Body of pancreas (tissue), 4 donors: ENCODE measurements around the gene ANG. TPM values are rescaled to one million over a fixed set of nuclear protein-coding genes. Genes with fewer than 3 reads are reported as not detected.

ENCODE experiments used
- ATAC-seq: fragments of 150-250 bp; one replicate; pipeline ENCODE4 v1.9.1; 2016
- DNase-seq, 4 donors: peaks; one replicate each; pipeline ENCODE4 v3.0.0-alpha.2; 2019
- H3K27ac ChIP-seq, 4 donors: fragments of 200-600 bp; sonication (generic); 1 replicate in 3 of 4; 2 replicates in 1 of 4; pipeline versions ENCODE4 v1.5.1 to v1.6.1; 2016 to 2019; ENCODE audit warnings: mild to moderate bottlenecking in 1 of 4, mixed read lengths in 1 of 4, moderate library complexity in 1 of 4
- H3K27me3 ChIP-seq, 2 donors: fragments of 200-600 bp; sonication (generic); one replicate each; pipeline ENCODE4 v1.6.0; 2016; ENCODE audit warnings: mild to moderate bottlenecking in 1 of 2
- H3K36me3 ChIP-seq, 2 donors: fragments of 200-600 bp; sonication (generic); replicated peaks in 1 of 2; 2 replicates each; pipeline ENCODE4 v1.5.1; 2016; ENCODE audit warnings: low read depth in 2 of 2; ENCODE audit not compliant: insufficient read depth in 1 of 2
- H3K4me1 ChIP-seq: fragments of 200-600 bp; sonication (generic); one replicate; pipeline ENCODE4 v1.6.0; 2016
- H3K4me3 ChIP-seq, 2 donors: fragments of 200-600 bp; sonication (generic); 1 replicate in 1 of 2; 2 replicates in 1 of 2; pipeline ENCODE4 v1.5.1; 2016 to 2019
- H3K9me3 ChIP-seq, 3 donors: fragments of 200-600 bp; sonication (generic); 1 replicate in 2 of 3; 2 replicates in 1 of 3; pipeline ENCODE4 v1.5.1; 2016
- POLR2A ChIP-seq, 3 donors: fragments of 450-650 bp; IDR thresholded peaks; one replicate each; pipeline ENCODE4 v1.6.1; 2016; ENCODE audit warnings: antibody characterized with exemption in 3 of 3, mild to moderate bottlenecking in 2 of 3
- WGBS, 2 donors: methylation state at CpG; one replicate each; pipeline ENCODE4 v1.1.5; 2017; 5-methylcytosine and 5-hydroxymethylcytosine counted together
- intact Hi-C: fragments of 100-400 bp; cut with DNase I; formaldehyde crosslinking; loops from one replicate; pipeline ENCODE4 v1.15.1; 2023
- total RNA-seq, 2 donors: library from RNA; depleted of rRNA; stranded (reverse); fragments of >200 nt; gene quantifications; one replicate each; pipeline ENCODE4 v1.1.0, GENCODE V29; 2016
- TF ChIP-seq, protein P1 (sequence below), 7 experiments: fragments of 450-650 bp in 4 of 7; fragments of 200-600 bp in 3 of 7; sonication (generic) in 3 of 7; IDR thresholded peaks; one replicate each; pipeline ENCODE4 v1.5.1; 2016 to 2019; ENCODE audit warnings: antibody characterized with exemption in 7 of 7

The ANG gene
- total RNA-seq, 2 donors from 2014 or later, result 24.1 to 28.0 TPM

DNA sequence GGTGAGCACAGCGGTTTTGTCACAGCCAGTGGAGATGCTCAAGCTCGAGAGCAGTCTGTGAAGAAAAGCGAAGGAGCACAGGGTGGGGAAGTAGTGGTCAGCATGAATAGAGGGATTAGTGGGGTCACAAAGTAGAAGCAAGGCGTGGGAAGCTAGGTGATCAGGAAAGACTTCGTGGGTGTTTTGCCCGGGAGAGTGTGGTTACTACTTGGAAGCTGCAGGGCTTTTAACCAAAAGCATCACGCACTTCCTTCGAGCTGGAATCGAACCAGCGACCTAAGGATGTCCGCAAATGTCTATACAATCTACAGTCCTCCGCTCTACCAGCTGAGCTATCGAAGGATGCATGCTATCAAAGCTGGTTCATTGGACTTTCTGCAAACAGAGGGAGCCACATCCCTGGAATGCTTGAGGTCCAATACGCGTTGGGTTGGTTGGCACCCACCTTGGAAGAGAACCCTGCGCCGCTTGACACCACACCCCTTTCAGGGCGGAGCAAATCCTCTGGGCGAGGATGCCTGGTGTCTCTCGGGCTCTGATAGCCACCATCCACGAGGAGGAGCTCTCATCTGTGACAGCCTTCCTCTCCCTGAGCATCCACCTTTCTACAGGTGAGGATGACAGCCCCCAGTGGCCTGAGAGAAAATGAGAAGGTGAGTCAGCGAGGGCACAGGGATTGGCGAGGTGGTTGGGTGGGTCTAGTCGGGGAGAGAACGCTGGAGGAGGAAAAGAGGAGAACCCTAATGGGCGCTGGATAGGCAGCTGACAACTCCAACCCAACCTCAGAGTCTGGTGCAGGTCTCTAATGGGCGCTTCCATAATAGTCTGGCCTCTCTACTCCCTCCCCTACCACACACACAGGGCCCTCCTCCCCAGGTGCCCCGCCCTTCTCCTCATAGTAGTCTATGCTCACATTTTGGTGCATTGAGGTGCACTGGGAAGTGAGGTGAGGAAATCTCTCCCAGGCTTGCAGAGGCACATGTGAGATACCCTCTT, 31.1 kb upstream of the ANG start:
- intact Hi-C loops, result no loop called here
- Histone ChIP-seq H3K27ac (no peak overlapping the region), H3K27me3 (peaks cover 0 to 20% of the 10 kb centered on the region in 2 donors), H3K9me3 (no peaks in the 10 kb centered on the region), H3K4me1 (peaks cover 7% of the 10 kb centered on the region), H3K36me3 (no peaks in the 10 kb centered on the region), H3K4me3 (no peak overlapping the region)
- no peak for TF ChIP-seq POLR2A (IDR thresholded peaks at IDR 0.05)
- TF ChIP-seq, protein P1, sequence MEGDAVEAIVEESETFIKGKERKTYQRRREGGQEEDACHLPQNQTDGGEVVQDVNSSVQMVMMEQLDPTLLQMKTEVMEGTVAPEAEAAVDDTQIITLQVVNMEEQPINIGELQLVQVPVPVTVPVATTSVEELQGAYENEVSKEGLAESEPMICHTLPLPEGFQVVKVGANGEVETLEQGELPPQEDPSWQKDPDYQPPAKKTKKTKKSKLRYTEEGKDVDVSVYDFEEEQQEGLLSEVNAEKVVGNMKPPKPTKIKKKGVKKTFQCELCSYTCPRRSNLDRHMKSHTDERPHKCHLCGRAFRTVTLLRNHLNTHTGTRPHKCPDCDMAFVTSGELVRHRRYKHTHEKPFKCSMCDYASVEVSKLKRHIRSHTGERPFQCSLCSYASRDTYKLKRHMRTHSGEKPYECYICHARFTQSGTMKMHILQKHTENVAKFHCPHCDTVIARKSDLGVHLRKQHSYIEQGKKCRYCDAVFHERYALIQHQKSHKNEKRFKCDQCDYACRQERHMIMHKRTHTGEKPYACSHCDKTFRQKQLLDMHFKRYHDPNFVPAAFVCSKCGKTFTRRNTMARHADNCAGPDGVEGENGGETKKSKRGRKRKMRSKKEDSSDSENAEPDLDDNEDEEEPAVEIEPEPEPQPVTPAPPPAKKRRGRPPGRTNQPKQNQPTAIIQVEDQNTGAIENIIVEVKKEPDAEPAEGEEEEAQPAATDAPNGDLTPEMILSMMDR (IDR thresholded peaks at IDR 0.05), result peak in 1 of 7 experiments; percentile 16
- WGBS, 2 donors, result 19 to 30% methylated on average over 24 to 28 of the region's 28 CpGs
- DNase-seq, result no peak
- no peak for ATAC-seq

DNA sequence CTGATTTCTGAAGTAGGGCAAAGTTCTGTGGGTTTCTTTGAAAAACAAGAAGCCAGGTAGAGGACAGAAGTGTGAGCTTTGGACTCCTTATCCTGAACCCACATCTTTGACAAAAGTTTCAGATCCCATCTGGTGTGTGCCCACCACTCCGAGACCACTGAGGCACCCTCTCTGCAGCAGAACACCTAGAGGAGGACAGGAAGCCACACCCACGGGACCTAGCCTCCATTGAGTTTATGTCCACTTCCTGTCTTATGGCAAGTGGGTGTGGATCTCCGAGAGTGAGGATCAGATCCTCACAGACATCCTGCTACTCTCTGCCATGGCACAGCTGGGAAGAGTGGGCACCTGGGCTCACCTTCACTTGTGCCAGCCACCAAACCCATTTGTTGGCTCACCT, 30.3 kb upstream of the ANG start:
- intact Hi-C loops, result no loop called here
- no peaks in the 10 kb centered on the region for H3K36me3 ChIP-seq
- ATAC-seq, result no peak
- 69 to 76% methylated on average over 3 of the region's 3 CpGs for WGBS, 2 donors
- H3K4me3 ChIP-seq, result no peak overlapping the region
- H3K27ac ChIP-seq, result no peak overlapping the region
- H3K4me1 ChIP-seq, result peaks cover 9% of the 10 kb centered on the region
- DNase-seq, result no peak
- H3K27me3 ChIP-seq, result peaks cover 0 to 14% of the 10 kb centered on the region in 2 donors
- TF ChIP-seq, protein P1 (IDR thresholded peaks at IDR 0.05), result no peak
- TF ChIP-seq POLR2A (IDR thresholded peaks at IDR 0.05), result no peak
- H3K9me3 ChIP-seq, result no peaks in the 10 kb centered on the region

DNA sequence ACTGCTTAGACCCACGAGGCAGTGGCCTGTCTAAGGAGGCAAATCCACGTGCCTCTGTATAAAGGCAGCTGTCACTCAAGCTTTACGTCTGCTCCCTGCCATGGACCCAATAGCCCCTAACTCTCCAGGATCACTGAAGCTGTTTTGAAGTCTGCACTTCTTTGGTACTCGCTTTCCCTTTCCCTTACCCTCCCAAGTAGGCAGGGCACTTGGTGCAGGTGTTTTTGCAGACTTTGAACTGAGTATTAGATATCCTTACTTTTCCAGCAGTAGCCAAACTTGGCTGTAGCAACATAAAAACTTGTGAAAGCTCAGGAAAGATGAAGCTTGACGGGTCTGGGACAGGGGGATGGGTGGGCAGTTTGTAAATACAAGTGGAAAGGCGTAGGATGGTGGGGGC, 29.2 kb upstream of the ANG start:
- H3K27ac ChIP-seq, result no peak overlapping the region
- TF ChIP-seq, protein P1 (IDR thresholded peaks at IDR 0.05), result no peak
- TF ChIP-seq POLR2A (IDR thresholded peaks at IDR 0.05), result no peak
- no peaks in the 10 kb centered on the region for H3K9me3 ChIP-seq
- no peak overlapping the region for H3K4me3 ChIP-seq
- H3K27me3 ChIP-seq, result peaks cover 0 to 5% of the 10 kb centered on the region in 2 donors
- intact Hi-C loops, result no loop called here
- no peaks in the 10 kb centered on the region for H3K36me3 ChIP-seq
- DNase-seq, result no peak
- peaks cover 11% of the 10 kb centered on the region for H3K4me1 ChIP-seq
- WGBS, 2 donors, result 62 to 79% methylated on average over 6 of the region's 6 CpGs
- no peak for ATAC-seq

DNA sequence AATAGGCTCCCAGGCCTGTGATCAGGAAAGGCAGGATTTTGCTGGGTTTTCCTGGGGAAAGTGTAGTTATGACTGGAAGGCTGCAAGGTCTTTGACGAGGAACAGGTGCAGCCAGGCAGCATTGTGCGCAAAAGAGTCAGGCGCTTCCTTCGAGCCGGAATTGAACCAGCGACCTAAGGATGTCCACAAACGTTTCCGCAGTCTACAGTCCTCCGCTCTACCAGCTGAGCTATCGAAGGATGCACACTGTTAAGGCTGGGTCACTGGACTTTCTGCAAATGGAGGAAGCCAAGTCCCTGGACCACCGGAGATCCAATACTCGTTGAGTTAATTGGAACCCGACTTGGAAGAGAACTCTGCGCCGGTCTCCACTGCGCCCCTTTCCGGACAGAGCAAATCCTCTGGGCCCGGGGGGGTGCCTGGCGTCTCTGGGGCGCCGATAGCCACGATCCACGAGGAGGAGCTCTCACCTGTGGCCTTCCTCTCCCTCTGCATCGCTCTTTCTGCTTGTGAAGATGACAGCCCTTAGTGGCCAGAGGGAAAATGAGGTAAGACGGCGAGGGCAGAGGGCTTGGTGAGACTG, 28.7 kb upstream of the ANG start:
- no peaks in the 10 kb centered on the region for H3K9me3 ChIP-seq
- no peak overlapping the region for H3K27ac ChIP-seq
- peaks cover 11% of the 10 kb centered on the region for H3K4me1 ChIP-seq
- no peak overlapping the region for H3K4me3 ChIP-seq
- WGBS, 2 donors, result 44 to 52% methylated on average over 24 to 26 of the region's 26 CpGs
- intact Hi-C loops, result no loop called here
- ATAC-seq (no peak), DNase-seq (no peak)
- H3K27me3 ChIP-seq, result peaks cover 0 to 4% of the 10 kb centered on the region in 2 donors
- TF ChIP-seq POLR2A (IDR thresholded peaks at IDR 0.05), result no peak
- TF ChIP-seq, protein P1 (IDR thresholded peaks at IDR 0.05), result no peak
- no peaks in the 10 kb centered on the region for H3K36me3 ChIP-seq
